ENCODE data around the gene CHMP2A.
"Not testable (repeated sequence)": the region's sequence is repeated elsewhere in the genome, so short reads cannot be mapped to it uniquely, and the experiment has no call there.

CHMP2A gene

DNA sequence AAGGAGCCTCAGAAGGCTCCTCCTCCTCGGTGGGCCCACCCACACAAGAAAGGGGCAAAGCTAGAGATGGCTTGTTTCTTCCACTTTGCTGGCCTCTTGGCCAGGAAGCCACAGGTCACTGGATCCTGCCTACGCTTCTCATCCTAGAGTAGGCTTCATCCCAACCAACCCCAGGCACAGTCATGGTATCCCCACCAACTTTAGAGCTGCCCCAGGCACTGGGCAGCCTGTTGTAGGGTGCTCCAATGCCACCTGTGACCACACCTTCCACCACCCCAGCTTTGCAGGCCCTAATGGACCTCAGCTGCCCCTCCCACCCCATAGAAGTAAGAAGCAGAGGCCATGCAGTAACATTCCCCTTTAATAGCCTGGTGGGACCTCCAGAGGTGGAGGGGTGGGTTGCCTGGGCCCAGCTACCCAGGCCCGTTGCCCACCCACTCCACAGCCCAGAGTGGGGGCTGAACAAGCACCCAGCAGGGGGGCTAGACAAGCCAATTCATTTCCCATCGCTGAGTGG lies 522 bp upstream of the CHMP2A start:
- no peak for DNase-seq (ENCODE audit: low read depth)

DNA sequence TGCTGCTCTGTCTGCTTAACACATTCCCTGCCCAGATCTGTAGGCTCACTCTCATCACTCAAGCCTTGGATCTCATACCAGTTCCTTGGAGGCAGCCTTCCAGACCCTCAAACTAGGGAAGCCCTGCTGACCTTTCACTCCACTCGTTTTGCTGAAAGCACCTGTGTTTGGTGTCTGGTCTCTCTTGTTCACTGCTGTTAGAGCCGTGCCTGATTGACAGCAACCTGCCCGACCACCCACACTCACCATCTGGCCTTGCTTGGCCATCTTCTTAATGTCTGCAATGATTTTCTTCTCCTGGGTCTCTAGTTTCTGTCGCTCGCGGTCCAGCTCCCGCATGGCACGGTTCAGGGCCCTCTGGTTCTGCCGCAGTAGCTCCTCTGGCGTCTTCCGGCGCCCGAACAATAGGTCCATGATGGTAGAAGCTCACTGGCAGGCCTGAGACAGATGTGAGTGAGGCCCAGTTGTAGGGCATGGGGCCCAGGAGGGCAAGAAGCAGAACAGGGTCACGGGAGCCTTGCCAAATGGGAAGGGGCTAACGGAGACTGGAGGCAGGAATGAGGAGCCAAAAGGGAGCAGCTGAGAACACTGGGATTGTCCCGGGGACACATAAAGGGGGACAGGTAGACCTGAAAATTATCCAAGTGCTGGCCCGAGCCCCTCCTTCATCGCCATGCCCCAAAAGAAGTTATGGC lies 959 bp downstream of the CHMP2A start:
- DNase-seq (ENCODE audit: low read depth) = no peak

DNA sequence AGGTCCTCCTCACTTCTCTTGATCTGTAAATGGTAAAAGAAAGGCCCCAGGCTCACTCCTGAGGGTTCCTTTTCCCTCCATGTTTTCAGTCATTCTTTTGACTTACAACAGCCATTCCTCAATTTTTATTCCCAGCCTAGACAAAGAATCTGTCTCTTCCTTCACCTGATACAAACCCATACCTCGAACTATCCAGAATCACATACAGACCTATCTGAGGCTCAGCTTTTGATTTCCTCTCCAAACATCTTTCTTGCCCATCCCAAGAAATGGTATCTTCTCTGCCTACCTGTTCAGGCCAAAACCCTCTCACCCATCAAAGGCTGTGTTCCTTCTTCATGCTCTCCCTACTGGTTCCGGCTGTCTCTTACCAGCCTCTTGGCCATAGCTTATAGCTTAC lies 2.2 kb downstream of the CHMP2A start:
- no peak for DNase-seq (ENCODE audit: low read depth)

DNA sequence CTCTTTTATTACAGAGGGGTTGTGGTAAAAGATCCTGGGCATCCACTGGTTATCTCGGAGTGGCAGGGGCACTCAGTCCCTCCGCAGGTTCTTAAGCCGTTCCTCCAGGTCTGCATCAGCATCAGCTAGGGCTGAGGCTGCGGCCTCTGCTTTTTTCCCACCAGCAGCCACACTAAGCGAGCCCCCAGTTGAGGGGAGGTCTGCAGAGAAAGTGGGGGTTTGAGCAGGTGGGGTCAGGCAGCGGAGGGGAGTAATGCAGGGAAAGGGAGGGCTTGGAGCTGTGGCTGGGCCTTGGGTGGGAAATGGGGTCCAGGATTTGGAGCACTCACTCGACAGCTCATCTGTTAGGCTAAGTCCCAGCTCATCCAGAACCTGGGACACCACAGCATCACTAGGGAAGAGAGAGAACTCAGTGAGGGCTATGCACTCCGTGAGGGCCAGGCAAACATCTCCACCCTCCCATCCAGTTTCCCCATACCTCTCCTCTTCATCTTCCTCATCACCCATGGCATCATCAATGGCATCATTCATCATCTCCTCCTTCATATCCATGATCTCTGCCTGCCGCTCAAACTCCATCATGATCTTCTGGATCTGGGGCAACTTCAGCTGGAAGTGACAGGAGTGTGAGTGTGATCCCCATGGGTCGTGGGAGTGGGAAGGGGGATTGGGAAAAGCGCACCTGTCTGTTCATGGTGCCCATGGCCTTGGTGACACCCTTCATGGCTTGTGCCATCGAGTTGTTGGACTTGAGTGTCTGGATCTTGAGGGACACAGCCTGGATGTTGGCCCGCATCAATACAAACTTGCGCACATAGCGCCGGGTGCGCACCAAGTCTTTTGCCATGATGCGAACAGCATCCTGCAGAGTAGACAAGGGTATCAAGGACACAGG lies 3.1 kb downstream of the CHMP2A start:
- no peak for DNase-seq (ENCODE audit: low read depth)

DNA sequence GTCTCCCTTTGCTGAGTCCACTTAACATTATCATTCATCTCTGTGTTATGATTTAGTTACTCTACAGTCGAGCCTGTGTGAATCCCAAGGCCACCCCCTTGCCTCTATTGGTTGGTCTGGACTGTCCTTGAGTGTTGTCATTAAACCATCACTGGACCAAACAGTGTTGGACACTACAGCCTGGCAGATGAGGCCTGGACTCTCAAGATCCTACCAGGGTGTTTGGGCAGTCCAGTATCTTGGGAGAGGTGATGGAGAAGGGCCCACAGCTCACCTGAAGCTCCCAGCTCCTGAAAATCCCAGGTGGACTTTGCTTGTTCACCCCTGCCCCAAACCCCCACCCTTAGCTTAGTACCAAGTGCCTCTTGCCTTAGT lies 3.8 kb downstream of the CHMP2A start:
- no peak for DNase-seq (ENCODE audit: low read depth)

DNA sequence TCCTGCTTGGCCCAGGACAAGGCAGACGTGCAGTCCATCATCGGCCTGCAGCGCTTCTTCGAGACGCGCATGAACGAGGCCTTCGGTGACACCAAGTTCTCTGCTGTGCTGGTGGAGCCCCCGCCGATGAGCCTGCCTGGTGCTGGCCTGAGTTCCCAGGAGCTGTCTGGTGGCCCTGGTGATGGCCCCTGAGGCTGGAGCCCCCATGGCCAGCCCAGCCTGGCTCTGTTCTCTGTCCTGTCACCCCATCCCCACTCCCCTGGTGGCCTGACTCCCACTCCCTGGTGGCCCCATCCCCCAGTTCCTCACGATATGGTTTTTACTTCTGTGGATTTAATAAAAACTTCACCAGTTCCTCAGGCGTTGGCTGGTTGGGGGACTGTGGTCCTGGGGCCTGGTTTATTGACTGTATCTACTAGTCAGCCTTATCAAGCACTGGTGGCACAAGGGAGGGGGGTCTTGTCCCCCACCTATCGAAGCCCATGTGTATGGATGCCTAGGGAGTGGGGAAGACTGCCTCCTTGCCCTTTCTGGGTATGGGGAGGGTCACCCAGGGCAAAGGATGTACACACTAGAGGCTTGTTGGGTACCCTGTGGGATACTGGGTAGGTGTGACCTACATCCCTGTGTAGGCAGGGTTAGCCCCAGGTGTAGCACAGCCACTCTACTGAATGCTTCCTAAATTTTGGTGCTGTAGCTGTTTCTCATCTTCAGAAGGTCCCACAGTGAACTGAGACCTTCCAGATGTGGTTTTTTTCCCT lies 4.4 kb downstream of the CHMP2A start:
- DNase-seq (ENCODE audit: low read depth) = no peak

DNA sequence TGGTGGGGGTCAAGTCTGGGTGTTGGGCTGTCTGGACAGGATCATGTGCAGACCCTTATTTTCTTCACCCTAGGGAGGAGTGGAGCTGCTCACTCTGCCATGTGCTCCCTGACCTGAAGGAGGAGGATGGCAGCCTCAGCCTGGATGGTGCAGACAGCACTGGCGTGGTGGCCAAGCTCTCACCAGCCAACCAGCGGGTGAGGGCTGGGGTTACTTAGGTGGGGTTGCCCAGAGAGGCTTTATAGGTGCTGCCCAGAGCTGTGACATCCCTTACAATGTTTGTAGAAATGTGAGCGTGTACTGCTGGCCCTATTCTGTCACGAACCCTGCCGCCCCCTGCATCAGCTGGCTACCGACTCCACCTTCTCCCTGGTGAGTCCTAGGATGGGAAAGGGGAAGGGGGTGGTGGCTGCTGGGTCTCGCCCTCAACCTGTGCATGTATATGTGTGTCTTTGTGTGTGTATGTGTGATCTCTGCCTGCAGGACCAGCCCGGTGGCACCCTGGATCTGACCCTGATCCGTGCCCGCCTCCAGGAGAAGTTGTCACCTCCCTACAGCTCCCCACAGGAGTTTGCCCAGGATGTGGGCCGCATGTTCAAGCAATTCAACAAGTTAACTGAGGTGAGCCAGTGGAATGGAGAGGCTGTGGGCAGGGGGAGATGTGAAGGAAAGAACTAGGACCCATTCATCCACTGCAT lies 5.1 kb downstream of the CHMP2A start:
- no peak for DNase-seq (ENCODE audit: low read depth)

DNA sequence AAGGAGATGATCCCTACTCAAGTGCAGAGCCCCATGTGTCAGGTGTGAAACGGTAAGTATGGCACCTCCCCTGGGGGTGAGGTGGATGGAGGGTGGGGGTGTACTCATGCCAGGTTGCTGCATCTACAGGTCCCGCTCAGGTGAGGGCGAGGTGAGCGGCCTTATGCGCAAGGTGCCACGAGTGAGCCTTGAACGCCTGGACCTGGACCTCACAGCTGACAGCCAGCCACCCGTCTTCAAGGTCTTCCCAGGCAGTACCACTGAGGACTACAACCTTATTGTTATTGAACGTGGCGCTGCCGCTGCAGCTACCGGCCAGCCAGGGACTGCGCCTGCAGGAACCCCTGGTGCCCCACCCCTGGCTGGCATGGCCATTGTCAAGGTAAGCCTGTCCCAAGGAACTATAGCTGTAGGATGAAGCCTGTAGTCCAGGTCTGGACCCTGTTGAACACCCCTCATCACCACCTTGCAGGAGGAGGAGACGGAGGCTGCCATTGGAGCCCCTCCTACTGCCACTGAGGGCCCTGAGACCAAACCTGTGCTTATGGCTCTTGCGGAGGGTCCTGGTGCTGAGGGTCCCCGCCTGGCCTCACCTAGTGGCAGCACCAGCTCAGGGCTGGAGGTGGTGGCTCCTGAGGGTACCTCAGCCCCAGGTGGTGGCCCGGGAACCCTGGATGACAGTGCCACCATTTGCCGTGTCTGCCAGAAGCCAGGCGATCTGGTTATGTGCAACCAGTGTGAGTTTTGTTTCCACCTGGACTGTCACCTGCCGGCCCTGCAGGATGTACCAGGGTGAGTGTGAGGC lies 5.8 kb downstream of the CHMP2A start:
- DNase-seq (ENCODE audit: low read depth) = no peak

DNA sequence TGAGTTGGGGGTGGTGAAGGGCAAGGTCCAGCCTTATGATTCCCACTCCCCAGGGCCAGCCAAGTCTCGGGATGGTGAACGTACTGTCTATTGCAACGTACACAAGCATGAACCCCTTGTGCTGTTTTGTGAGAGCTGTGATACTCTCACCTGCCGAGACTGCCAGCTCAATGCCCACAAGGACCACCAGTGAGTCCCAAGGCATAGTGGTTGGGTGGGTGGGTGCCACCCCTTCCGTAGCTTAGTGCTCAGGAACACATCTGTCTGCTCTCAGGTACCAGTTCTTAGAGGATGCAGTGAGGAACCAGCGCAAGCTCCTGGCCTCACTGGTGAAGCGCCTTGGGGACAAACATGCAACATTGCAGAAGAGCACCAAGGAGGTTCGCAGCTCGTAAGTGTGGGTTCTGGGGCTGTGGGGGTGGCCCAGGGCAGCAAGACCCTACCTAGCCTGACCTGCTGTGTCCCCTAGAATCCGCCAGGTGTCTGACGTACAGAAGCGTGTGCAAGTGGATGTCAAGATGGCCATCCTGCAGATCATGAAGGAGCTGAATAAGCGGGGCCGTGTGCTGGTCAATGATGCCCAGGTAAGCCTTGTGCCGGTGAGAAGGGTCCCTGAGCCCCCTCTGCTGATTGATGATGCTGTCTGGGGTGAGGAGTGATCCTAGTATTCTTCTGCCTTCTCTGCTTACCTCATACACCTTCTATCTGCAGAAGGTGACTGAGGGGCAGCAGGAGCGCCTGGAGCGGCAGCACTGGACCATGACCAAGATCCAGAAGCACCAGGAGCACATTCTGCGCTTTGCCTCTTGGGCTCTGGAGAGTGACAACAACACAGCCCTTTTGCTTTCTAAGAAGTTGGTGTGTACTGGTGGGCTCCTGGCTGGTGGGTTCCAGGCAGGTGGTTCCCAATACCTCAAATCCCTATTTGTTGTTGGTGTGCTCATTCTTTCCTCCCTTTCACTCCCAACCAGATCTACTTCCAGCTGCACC lies 7.3 kb downstream of the CHMP2A start:
- no peak for DNase-seq (ENCODE audit: low read depth)

DNA sequence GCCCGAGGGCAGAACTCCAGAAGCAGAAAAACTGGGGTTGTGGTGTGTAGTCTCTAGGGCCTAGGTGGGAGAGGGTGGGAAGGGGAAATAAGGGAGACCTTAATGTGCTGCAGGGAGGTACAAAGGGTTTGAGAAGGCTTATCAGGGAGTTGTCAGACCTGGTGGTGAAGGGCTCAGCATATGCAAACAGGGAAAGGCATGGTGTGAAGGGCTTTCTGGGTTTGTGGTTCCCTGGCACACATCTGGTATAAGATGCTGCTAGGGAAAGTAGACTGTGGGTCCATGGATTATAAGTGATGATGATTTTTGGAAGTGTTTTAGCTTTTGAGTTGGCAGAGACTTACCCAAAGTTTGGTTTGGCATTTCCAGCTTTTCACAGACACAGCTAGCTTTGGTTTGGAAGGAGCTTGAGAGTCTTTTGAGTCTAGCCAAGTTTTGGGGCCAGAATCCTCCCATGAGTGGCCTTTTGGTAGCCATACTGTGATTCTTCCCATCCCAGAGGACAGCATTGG lies 8.8 kb downstream of the CHMP2A start:
- DNase-seq (ENCODE audit: low read depth) = no peak

DNA sequence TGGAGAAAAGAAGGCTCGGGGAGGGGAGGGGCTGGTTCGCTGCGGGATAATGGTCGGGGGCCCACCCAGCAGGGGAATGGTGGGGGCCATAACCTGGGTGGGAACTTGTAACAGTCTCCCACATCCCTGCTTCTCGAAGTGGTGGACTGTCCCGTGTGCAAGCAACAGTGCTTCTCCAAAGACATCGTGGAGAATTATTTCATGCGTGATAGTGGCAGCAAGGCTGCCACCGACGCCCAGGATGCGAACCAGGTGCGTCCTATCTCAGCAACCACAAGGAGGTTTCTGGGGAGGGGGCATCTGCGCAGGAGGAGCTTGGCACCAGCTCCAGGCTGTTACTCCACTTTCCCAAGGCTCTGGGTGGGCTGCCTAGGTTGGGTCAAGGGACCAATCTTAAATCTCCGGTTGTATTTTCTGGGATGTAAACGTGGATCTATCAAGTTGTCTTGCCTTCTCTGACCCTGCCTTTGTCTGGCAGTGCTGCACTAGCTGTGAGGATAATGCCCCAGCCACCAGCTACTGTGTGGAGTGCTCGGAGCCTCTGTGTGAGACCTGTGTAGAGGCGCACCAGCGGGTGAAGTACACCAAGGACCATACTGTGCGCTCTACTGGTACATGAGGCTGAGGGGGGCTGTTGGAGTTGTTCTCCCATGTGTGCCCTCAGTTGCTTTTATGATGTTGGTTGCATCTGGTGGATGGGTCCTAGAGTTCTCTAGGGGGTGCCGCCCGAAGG lies 9.5 kb downstream of the CHMP2A start:
- DNase-seq (ENCODE audit: low read depth) = no peak

DNA sequence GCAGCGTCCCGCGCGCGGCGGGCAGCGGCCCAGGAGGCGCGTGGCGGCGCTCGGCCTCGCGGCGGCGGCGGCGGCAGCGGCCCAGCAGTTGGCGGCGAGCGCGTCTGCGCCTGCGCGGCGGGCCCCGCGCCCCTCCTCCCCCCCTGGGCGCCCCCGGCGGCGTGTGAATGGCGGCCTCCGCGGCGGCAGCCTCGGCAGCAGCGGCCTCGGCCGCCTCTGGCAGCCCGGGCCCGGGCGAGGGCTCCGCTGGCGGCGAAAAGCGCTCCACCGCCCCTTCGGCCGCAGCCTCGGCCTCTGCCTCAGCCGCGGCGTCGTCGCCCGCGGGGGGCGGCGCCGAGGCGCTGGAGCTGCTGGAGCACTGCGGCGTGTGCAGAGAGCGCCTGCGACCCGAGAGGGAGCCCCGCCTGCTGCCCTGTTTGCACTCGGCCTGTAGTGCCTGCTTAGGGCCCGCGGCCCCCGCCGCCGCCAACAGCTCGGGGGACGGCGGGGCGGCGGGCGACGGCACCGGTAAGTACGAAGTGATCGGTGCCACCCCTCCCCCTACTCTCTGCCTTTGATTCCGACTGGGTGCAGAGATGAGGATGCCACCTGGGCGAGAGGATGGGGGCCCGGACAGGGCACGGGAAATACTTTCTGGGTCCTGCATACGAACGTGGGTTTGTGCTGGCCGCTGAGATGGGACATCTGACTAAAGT lies 10.2 kb downstream of the CHMP2A start:
- DNase-seq (ENCODE audit: low read depth) = peak; percentile 69

DNA sequence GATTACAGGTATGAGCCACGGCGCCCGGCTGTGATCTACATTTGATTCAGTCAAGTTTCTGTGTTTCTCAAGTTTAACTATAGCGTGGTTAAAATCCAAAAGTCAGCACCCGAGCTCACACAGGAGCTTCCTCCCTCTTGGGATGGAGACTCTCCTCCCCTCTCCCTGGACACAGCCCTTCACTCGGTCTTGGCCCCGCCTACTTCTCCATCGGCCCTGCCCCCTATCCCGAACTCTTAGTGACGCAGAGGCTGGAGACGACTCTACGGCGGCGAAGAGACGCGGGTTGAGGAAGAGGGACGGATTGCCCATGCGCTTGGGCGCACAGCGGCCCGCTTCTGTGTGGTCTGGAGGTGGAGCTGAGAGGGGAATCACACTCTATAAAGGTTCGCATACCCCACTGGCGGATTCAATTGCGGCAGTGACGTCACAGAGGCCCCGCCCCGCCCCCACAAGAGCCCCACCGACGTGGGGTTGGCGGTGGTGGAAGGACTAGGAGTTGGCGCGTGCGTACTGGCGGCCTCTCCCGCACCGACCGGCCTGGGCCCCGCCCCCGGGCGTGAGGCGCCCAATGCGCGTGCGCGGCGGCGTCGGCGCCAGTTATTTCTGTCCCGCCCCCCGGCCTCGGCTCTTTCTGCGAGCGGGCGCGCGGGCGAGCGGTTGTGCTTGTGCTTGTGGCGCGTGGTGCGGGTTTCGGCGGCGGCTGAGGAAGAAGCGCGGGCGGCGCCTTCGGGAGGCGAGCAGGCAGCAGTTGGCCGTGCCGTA lies 10.9 kb downstream of the CHMP2A start, which contains the start of gene TRIM28:
TSS of gene TRIM28 (plus strand) at position 239 of the 765 bp plus-strand sequence. CDS start 694 bp downstream, outside the sequence.
- peak; percentile 100 for DNase-seq (ENCODE audit: low read depth)

DNA sequence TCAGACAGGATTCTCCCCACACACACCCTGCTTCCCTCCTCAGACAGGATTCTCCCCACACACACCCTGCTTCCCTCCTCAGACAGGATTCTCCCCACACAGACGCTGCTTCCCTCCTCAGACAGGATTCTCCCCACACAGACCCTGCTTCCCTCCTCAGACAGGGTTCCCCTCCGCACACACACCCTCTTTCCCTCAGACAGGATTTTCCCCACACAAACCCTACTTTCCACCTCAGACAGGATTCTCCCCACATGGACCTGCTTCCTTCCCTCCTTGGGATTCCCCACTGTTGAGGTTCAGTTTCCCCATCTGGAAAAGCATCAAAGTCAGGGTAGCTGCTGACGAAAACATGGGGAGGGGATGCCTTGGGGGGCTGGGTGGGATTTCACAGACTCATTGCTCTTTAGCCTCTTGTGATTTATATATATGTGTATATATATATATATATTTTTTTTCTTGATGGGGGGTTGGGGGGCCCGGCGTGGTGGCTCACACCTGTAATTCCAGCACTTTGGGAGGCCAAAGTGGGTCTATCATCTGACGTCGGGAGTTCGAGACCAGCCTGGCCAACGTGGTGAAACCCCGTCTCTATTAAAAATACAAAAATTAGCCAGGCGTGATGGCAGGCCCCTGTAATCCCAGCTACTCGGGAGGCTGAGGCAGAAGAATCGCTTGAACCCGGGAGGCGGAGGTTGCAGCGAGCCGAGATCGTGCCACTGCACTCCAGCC lies 12.1 kb downstream of the CHMP2A start:
- DNase-seq (ENCODE audit: low read depth) = not testable (repeated sequence)

DNA sequence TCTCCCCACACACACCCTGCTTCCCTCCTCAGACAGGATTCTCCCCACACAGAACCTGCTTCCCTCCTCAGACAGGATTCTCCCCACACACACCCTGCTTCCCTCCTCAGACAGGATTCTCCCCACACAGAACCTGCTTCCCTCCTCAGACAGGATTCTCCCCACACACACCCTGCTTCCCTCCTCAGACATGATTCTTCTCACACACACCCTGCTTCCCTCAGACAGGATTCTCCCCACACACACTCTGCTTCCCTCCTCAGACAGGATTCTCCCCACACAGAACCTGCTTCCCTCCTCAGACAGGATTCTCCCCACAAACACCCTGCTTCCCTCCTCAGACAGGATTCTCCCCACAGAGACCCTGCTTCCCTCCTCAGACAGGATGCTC lies 15.7 kb downstream of the CHMP2A start:
- not testable (repeated sequence) for DNase-seq (ENCODE audit: low read depth)
